Subcutaneous adipose tissue (tissue), 4 donors: ENCODE results near the gene PTPRF. TPM values are rescaled to one million over a fixed set of nuclear protein-coding genes. Genes with fewer than 3 reads are reported as not detected.

Experiments
- total RNA-seq, 4 donors: library from RNA; depleted of rRNA; stranded (reverse); fragments of >200 nt; gene quantifications; one replicate each; pipeline ENCODE4 v1.1.0, GENCODE V29; 2016
- TF ChIP-seq, protein P1 (sequence below): fragments of 450-650 bp; IDR thresholded peaks from one replicate; pipeline ENCODE4 v1.5.1; 2016; ENCODE audit warnings: low read depth, mild to moderate bottlenecking, control low read depth, antibody characterized with exemption, moderate library complexity

The PTPRF gene
- total RNA-seq, 4 donors from 2014 or later, result 99.4 to 416 (median 125) TPM

DNA sequence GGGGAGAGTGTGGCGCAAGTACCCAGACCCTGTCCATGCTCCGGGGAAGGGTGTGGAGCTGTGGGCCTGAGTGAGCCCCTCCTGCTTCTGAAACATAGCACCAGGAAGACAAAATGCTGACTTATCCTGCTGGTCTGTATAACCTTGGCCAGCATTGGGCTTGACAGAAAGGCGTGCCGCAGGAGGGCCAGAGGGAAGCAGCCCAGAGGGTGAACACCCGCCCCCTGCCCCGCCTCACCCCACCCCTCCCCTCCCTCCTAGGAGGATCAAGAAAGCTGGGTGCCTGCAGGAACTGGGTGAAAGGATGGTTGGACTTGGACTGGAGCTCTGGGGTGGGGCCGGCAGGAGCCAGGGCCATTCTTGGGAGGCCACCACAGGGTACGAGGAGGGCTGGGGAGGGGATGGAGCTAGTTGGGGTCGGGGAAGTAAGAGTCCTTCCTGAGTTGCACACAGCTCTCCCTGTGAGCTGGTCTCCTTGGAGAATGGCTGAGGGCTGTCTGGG lies 27.1 kb downstream of the PTPRF start:
- TF ChIP-seq, protein P1, sequence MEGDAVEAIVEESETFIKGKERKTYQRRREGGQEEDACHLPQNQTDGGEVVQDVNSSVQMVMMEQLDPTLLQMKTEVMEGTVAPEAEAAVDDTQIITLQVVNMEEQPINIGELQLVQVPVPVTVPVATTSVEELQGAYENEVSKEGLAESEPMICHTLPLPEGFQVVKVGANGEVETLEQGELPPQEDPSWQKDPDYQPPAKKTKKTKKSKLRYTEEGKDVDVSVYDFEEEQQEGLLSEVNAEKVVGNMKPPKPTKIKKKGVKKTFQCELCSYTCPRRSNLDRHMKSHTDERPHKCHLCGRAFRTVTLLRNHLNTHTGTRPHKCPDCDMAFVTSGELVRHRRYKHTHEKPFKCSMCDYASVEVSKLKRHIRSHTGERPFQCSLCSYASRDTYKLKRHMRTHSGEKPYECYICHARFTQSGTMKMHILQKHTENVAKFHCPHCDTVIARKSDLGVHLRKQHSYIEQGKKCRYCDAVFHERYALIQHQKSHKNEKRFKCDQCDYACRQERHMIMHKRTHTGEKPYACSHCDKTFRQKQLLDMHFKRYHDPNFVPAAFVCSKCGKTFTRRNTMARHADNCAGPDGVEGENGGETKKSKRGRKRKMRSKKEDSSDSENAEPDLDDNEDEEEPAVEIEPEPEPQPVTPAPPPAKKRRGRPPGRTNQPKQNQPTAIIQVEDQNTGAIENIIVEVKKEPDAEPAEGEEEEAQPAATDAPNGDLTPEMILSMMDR, result no peak

DNA sequence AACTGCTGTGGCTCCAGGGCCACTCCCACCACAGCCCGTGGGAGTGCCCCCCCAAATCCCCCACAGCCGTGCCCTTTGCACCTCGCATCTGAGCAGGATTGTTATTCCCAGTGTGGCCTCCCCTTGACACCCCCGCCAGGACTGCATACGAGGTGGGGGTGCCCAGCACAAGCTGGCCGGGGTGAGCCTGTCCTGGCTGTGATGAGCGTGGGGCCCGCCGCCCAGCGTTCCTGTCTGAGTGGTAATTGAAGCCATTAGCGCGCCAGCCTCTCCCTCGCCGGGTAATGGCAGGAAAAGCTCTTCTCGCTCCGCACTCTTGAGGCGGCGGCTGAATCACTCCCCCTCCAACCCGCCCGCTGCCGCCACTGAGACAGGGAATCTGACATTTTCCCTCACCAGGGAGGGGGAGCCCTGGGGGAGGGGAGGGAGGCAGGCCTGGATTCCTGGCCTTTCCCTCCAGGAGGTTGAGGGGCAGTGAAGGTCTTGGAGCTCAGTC lies 27.7 kb downstream of the PTPRF start:
- TF ChIP-seq, protein P1, result no peak

DNA sequence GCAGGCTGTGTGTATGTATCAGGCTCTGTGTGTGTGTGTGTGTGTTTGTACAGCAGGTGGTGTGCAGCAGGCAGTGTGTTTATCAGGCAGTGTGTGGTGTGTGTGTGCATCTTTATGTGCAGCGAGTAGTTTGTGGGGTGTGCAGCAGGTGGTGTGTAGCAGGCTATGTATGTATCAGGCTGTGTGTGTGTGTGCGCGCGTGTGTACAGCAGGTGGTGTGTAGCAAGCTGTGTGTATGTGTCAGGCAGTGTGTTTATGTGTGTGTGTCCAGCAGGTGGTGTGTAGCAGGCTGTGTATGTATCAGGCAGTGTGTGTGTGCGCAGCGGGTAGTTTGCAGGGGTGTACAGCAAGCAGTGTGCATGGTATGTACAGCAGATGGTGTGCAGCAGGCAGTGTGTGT lies 29.0 kb downstream of the PTPRF start:
- TF ChIP-seq, protein P1, result no peak

DNA sequence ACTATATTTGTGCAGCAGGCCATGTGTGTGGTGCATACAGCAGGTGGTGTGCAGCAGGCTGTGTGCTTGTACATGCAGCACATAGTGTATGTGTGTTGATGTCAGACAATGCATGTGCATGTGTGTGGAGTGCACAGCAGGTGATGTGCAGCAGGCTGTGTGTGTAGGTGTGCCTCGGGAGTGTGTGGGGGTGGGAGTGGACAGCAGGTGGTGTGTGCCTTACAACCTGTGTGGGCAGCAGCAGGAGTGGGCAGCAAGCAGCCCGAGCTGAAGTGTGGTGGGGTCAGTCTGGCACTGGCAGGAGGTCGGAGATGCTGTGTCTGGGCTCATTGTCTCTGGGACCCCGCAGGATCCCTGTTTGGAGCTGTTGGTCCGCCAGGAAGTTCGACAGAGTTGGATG lies 29.6 kb downstream of the PTPRF start:
- TF ChIP-seq, protein P1, result no peak

DNA sequence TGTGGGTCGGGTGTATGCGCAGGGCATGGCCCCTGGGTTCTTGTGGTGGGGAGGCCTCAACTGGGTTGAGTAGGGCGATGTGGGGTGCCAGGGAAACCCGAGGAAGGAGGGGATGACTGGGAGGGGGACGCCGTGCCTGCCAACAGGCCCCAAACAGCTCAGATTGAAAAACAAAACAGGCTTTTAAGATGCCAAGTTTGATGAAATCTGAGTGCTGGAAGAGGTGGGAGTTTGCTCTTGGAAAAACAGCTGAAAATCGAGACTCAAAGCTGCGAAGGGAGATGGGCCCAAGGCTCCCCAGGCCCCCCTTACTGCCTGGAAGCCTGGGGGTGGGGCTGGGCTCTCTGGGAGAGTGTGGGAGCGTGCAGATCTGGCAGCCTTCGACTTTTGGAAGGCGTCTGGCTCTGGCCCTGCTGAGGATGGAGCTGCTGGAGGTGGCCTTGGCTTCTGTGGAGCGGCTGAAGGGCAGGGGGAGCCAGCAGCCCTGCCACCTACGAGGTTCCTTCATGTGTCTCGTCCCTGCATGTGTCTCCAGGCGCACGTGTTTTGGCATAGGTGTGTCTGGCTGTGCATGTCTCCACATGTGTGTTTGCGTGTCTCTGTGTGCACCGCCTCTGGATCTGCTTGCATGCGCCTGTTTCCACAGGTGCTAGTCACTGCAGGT lies 33.3 kb downstream of the PTPRF start:
- TF ChIP-seq, protein P1, result no peak

DNA sequence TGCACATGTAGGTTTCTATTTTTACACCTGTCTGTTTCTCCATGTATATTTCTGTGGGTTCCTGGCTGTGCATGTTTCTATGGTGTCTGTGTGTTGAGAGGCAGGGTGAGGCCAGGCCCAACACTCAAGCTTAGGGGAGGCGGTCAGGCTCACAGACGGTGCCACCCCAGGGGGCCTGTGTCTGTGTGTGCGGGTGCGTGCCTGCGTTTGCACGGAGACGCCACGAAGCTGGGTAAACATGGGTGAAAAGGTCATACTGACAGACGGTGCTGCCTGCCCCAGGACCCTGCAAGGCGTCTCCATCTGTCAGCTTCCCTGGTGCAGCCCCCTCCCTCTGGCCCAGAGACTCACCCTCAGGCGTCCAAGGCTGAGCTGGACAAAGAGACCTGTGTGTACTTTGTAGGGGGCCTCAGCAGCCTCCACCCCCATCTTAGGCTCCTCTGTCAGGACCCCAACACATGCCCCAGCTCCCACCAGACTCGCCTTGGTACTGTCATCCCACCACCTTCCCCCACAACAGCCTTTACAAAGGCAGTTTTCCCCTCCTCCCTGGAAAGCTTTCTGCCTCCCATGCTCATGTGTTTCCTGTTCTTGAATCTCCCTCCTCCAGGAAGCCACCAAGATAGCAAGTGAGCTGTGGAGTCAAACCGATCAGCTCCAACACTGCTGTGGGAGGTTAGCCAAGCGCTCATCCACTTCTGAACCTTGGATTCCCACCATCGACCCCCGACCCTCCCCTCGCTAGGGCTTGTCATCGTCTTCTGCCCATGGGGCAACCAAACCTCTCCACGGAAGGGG lies 34.1 kb downstream of the PTPRF start:
- TF ChIP-seq, protein P1, result no peak
